Keratinocyte (primary cell): ENCODE results near the gene SSX2IP. TPM values are rescaled to one million over a fixed set of nuclear protein-coding genes. Genes with fewer than 3 reads are reported as not detected.
A peak's percentile ranks its signal among the peaks of the same experiment; 100 is the strongest.

Experiments used
- DNase-seq: peaks from one replicate; pipeline ENCODE4 v3.0.0-alpha.2; 2011; ENCODE audit warnings: low read depth, missing footprints, low spot score
- FAIRE-seq: peaks from 2 replicates; lab custom pipeline; 2011; peaks lifted over from hg19 to GRCh38; lab: Jason Lieb, UNC
- H2AFZ ChIP-seq: 2 replicates; pipeline ENCODE4 v1.6.0; 2012; ENCODE audit warnings: low read length, control low read depth, inconsistent platforms; ENCODE audit not compliant: control insufficient read depth
- H3K27ac ChIP-seq: 2 replicates; pipeline ENCODE4 v1.5.1; 2011; ENCODE audit warnings: low read length; ENCODE audit not compliant: control insufficient read depth, insufficient read depth
- H3K27me3 ChIP-seq: 3 replicates; pipeline ENCODE4 v1.6.0; 2011; ENCODE audit warnings: low read length; ENCODE audit not compliant: control insufficient read depth, insufficient read depth; ENCODE audit errors: extremely low read depth
- H3K36me3 ChIP-seq, 2 experiments: 2 replicates in 1 of 2; 3 replicates in 1 of 2; pipeline ENCODE4 v1.5.1; 2011; ENCODE audit warnings: low read length in 2 of 2, mild to moderate bottlenecking in 1 of 2; ENCODE audit not compliant: control insufficient read depth in 2 of 2, insufficient read depth in 2 of 2; ENCODE audit errors: extremely low read depth in 1 of 2
- H3K4me1 ChIP-seq: 3 replicates; pipeline ENCODE4 v1.5.1; 2011; ENCODE audit warnings: low read length; ENCODE audit not compliant: control insufficient read depth, insufficient read depth; ENCODE audit errors: extremely low read depth
- H3K4me2 ChIP-seq: 3 replicates; pipeline ENCODE4 v1.6.0; 2011; ENCODE audit warnings: low read depth, low read length; ENCODE audit not compliant: control insufficient read depth, insufficient read depth; ENCODE audit errors: extremely low read depth
- H3K4me3 ChIP-seq, 3 experiments: fragments of 200-600 bp in 1 of 3; sonication (generic) in 1 of 3; 2 replicates in 2 of 3; 3 replicates in 1 of 3; pipeline ENCODE4 v1.5.1; 2011 to 2016; ENCODE audit warnings: low read length in 3 of 3, mild to moderate bottlenecking in 3 of 3, control low read depth in 2 of 3, inconsistent platforms in 1 of 3, low read depth in 1 of 3, mixed read lengths in 1 of 3, mixed run types in 1 of 3, moderate library complexity in 1 of 3; ENCODE audit not compliant: control insufficient read depth in 2 of 3, insufficient read depth in 2 of 3; ENCODE audit errors: extremely low read depth in 1 of 3
- H3K79me2 ChIP-seq: 2 replicates; pipeline ENCODE4 v1.6.0; 2012; ENCODE audit warnings: low read length; ENCODE audit not compliant: control insufficient read depth, insufficient read depth
- H3K9ac ChIP-seq: 3 replicates; pipeline ENCODE4 v1.6.0; 2011; ENCODE audit warnings: low read length; ENCODE audit not compliant: control insufficient read depth, insufficient read depth; ENCODE audit errors: extremely low read depth
- H3K9me1 ChIP-seq: 3 replicates; pipeline ENCODE4 v1.6.0; 2011; ENCODE audit warnings: low read length; ENCODE audit not compliant: control insufficient read depth, insufficient read depth; ENCODE audit errors: extremely low read depth
- H3K9me3 ChIP-seq: 2 replicates; pipeline ENCODE4 v1.5.1; 2012; ENCODE audit warnings: low read depth, low read length; ENCODE audit not compliant: control insufficient read depth
- H4K20me1 ChIP-seq: 3 replicates; pipeline ENCODE4 v1.6.0; 2011; ENCODE audit warnings: low read length; ENCODE audit not compliant: control insufficient read depth, insufficient read depth; ENCODE audit errors: extremely low read depth
- CTCF ChIP-seq, 3 experiments: IDR thresholded peaks in 1 of 3; conservative IDR thresholded peaks in 1 of 3; optimal IDR thresholded peaks in 1 of 3; 2 replicates in 2 of 3; 3 replicates in 1 of 3; pipeline versions ENCODE3 to v1.5.1; 2011; ENCODE audit warnings: low read length in 3 of 3, mild to moderate bottlenecking in 3 of 3, moderate library complexity in 2 of 3, control low read depth in 1 of 3, inconsistent platforms in 1 of 3; ENCODE audit not compliant: insufficient read depth in 2 of 3; ENCODE audit errors: extremely low read depth in 1 of 3
- EZH2 ChIP-seq: IDR thresholded peaks from one replicate; pipeline ENCODE4 v1.6.1; 2012; ENCODE audit warnings: inconsistent platforms, mild to moderate bottlenecking, low read length, moderate library complexity
- dilution Hi-C: fragments of 300-500 bp; cut with MboI; formaldehyde crosslinking; loops from one replicate; pipeline ENCODE4 v1.7.0; 2020; ENCODE audit warnings: low sequenced_read_pairs; ENCODE audit not compliant: extremely low pct_ligation_motif_present
- polyA plus RNA-seq, 5 experiments: library from polyadenylated mRNA; depleted of rRNA in 3 of 5; stranded (reverse) in 3 of 5; stranded (forward) in 1 of 5; unstranded in 1 of 5; fragments of >200 nt; gene quantifications; 1 replicate in 1 of 5; 2 replicates in 3 of 5; 3 replicates in 1 of 5; pipeline versions ENCODE4 v1.2.1 to v1.2.3, GENCODE V29; 2011 to 2012; ENCODE audit warnings: missing spikeins in 2 of 5, low read depth in 1 of 5, low replicate concordance in 1 of 5

The SSX2IP gene
- polyA plus RNA-seq, 1 donor (not counting 4 experiments of a cell fraction or from before 2014, with no cell fraction given) = 13.0 TPM

- no peak overlapping the region for H3K4me2 ChIP-seq
- no peaks in the 10 kb centered on the region for H3K27me3 ChIP-seq
- FAIRE-seq = no peak
- H4K20me1 ChIP-seq = no peaks in the 10 kb centered on the region
- no peak overlapping the region for H3K27ac ChIP-seq
- no peaks in the 10 kb centered on the region for H3K9me1 ChIP-seq
- no peak for DNase-seq
- no peak overlapping the region for H3K4me3 ChIP-seq
- no peak overlapping the region for H3K9ac ChIP-seq
- no peak overlapping the region for H2AFZ ChIP-seq
- dilution Hi-C loops = no loop called here
- H3K9me3 ChIP-seq = no peaks in the 10 kb centered on the region
- H3K36me3 ChIP-seq = no peaks in the 10 kb centered on the region
- no peaks in the 10 kb centered on the region for H3K79me2 ChIP-seq
- no peak for TF ChIP-seq CTCF (optimal IDR thresholded peaks at IDR 0.05 in 1 of 3, IDR thresholded peaks at IDR 0.05 in 1 of 3, conservative IDR thresholded peaks at IDR 0.05 in 1 of 3; ENCODE audit: extremely low read depth in 1 of 3, insufficient read depth in 2 of 3, low read length in 3 of 3)
- TF ChIP-seq EZH2 = no peak
- no peaks in the 10 kb centered on the region for H3K4me1 ChIP-seq
Observed at GRCh38 chr1:84613026-84613425, 77.2 kb downstream of the SSX2IP start.

- FAIRE-seq = no peak
- Histone ChIP-seq H3K4me3 (no peak overlapping the region), H3K9me3 (no peaks in the 10 kb centered on the region), H3K27ac (no peak overlapping the region), H3K79me2 (no peaks in the 10 kb centered on the region), H2AFZ (peak overlapping the region; percentile 31), H4K20me1 (no peaks in the 10 kb centered on the region), H3K9ac (no peak overlapping the region), H3K36me3 (no peaks in the 10 kb centered on the region), H3K4me1 (no peaks in the 10 kb centered on the region), H3K27me3 (no peaks in the 10 kb centered on the region), H3K4me2 (no peak overlapping the region), H3K9me1 (no peaks in the 10 kb centered on the region)
- dilution Hi-C loops = no loop called here
- DNase-seq = no peak
- TF ChIP-seq EZH2 = no peak
- TF ChIP-seq CTCF (optimal IDR thresholded peaks at IDR 0.05 in 1 of 3, IDR thresholded peaks at IDR 0.05 in 1 of 3, conservative IDR thresholded peaks at IDR 0.05 in 1 of 3; ENCODE audit: extremely low read depth in 1 of 3, insufficient read depth in 2 of 3, low read length in 3 of 3) = no peak
Observed at GRCh38 chr1:84611796-84612195, 78.5 kb downstream of the SSX2IP start.
